Breast epithelium (tissue), 4 donors: ENCODE data around the gene MNX1. TPM values are rescaled to one million over a fixed set of nuclear protein-coding genes. Genes with fewer than 3 reads are reported as not detected.

Source experiments
- DNase-seq, 2 donors: peaks; one replicate each; pipeline ENCODE4 v3.0.0-alpha.2; 2019; ENCODE audit warnings: low spot score in 2 of 2
- H3K27ac ChIP-seq, 2 donors: fragments of 200-600 bp; sonication (generic) in 1 of 2; one replicate each; pipeline ENCODE4 v1.5.1; 2016 to 2019; ENCODE audit warnings: mild to moderate bottlenecking in 1 of 2
- H3K27me3 ChIP-seq, 2 donors: fragments of 200-600 bp; sonication (generic) in 1 of 2; one replicate each; pipeline versions ENCODE4 v1.5.1 to v1.6.0; 2017 to 2019; ENCODE audit warnings: control low read depth in 1 of 2, mild to moderate bottlenecking in 1 of 2
- H3K36me3 ChIP-seq: fragments of 200-600 bp; one replicate; pipeline ENCODE4 v1.5.1; 2019
- H3K4me1 ChIP-seq, 2 donors: fragments of 200-600 bp; sonication (generic); one replicate each; pipeline ENCODE4 v1.5.1; 2016 to 2019; ENCODE audit warnings: control low read depth in 1 of 2
- H3K4me3 ChIP-seq, 3 donors: fragments of 200-600 bp; sonication (generic); 1 replicate in 2 of 3; 2 replicates in 1 of 3; pipeline ENCODE4 v1.5.1; 2016 to 2019; ENCODE audit warnings: mild to moderate bottlenecking in 3 of 3, moderate library complexity in 2 of 3
- H3K9me3 ChIP-seq, 2 donors: fragments of 200-600 bp; sonication (generic) in 1 of 2; one replicate each; pipeline ENCODE4 v1.5.1; 2016 to 2019; ENCODE audit warnings: control low read depth in 1 of 2
- POLR2A ChIP-seq: fragments of 450-650 bp; IDR thresholded peaks from one replicate; pipeline ENCODE4 v1.6.1; 2016; ENCODE audit warnings: antibody characterized with exemption, mild to moderate bottlenecking, moderate library complexity
- POLR2AphosphoS5 ChIP-seq, 3 donors: sonication (generic); formaldehyde crosslinking; IDR thresholded peaks; one replicate each; pipeline ENCODE4 v1.6.1; 2017; ENCODE audit warnings: antibody characterized with exemption in 3 of 3
- intact Hi-C: fragments of 100-400 bp; cut with DNase I; formaldehyde crosslinking; loops from one replicate; pipeline ENCODE4 v1.15.1; 2023; ENCODE audit warnings: low total_unique reads
- total RNA-seq, 3 donors: library from RNA; depleted of rRNA; stranded (reverse); fragments of >200 nt; gene quantifications; one replicate each; pipeline ENCODE4 v1.1.0, GENCODE V29; 2016
- TF ChIP-seq, protein P1 (sequence below), 3 donors: fragments of 450-650 bp; IDR thresholded peaks; one replicate each; pipeline ENCODE4 v1.5.1; 2016 to 2017; ENCODE audit warnings: antibody characterized with exemption in 3 of 3, mild to moderate bottlenecking in 3 of 3, moderate library complexity in 3 of 3

The MNX1 gene
- total RNA-seq, 3 donors from 2014 or later: 0.15 to 0.33 TPM; not detected in 1

DNA sequence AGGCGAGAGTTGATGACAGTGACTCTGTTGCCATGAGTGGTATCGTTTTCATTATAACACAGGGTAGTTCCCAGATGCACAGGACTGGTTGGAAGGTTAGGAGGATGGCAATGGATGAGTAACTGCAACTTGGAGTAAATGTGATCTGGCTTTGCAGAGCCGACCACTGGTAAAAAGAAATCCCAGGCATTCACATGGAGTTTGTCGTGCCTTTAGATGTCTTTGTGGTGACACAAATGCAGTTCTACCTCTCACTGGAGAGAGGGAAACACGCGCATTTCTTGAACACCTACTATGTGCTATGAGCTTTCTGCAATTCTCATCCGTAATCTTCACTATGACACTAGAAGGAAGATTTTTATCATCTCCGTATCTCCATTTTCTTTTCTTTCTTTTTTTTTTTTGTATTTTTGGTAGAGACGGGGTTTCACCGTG, 1.7 kb upstream of the MNX1 start:
- Histone ChIP-seq H3K4me3 (no peak overlapping the region), H3K9me3 (no peaks in the 10 kb centered on the region), H3K27ac (no peak overlapping the region), H3K36me3 (no peaks in the 10 kb centered on the region), H3K4me1 (no peaks in the 10 kb centered on the region), H3K27me3 (peaks cover 0 to 91% of the 10 kb centered on the region in 2 donors)
- intact Hi-C loops: no loop called here
- TF ChIP-seq POLR2A (no peak), POLR2AphosphoS5 (IDR thresholded peaks at IDR 0.05) (no peak)
- TF ChIP-seq, protein P1, sequence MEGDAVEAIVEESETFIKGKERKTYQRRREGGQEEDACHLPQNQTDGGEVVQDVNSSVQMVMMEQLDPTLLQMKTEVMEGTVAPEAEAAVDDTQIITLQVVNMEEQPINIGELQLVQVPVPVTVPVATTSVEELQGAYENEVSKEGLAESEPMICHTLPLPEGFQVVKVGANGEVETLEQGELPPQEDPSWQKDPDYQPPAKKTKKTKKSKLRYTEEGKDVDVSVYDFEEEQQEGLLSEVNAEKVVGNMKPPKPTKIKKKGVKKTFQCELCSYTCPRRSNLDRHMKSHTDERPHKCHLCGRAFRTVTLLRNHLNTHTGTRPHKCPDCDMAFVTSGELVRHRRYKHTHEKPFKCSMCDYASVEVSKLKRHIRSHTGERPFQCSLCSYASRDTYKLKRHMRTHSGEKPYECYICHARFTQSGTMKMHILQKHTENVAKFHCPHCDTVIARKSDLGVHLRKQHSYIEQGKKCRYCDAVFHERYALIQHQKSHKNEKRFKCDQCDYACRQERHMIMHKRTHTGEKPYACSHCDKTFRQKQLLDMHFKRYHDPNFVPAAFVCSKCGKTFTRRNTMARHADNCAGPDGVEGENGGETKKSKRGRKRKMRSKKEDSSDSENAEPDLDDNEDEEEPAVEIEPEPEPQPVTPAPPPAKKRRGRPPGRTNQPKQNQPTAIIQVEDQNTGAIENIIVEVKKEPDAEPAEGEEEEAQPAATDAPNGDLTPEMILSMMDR (IDR thresholded peaks at IDR 0.05): no peak
- no peak for DNase-seq

- H3K36me3 ChIP-seq: no peaks in the 10 kb centered on the region
- H3K4me1 ChIP-seq: no peaks in the 10 kb centered on the region
- DNase-seq: no peak
- TF ChIP-seq POLR2AphosphoS5 (IDR thresholded peaks at IDR 0.05) (no peak), POLR2A (no peak)
- TF ChIP-seq, protein P1 (IDR thresholded peaks at IDR 0.05): no peak
- peak overlapping the region in 2 of 3 donors; percentile 65 to 77 for H3K4me3 ChIP-seq
- no peak overlapping the region for H3K27ac ChIP-seq
- H3K27me3 ChIP-seq: peaks cover 0 to 91% of the 10 kb centered on the region in 2 donors
- no peaks in the 10 kb centered on the region for H3K9me3 ChIP-seq
- intact Hi-C loops: no loop called here
These were observed 1.1 kb upstream of the MNX1 start for GRCh38 chr7:157011333-157012112.

DNA sequence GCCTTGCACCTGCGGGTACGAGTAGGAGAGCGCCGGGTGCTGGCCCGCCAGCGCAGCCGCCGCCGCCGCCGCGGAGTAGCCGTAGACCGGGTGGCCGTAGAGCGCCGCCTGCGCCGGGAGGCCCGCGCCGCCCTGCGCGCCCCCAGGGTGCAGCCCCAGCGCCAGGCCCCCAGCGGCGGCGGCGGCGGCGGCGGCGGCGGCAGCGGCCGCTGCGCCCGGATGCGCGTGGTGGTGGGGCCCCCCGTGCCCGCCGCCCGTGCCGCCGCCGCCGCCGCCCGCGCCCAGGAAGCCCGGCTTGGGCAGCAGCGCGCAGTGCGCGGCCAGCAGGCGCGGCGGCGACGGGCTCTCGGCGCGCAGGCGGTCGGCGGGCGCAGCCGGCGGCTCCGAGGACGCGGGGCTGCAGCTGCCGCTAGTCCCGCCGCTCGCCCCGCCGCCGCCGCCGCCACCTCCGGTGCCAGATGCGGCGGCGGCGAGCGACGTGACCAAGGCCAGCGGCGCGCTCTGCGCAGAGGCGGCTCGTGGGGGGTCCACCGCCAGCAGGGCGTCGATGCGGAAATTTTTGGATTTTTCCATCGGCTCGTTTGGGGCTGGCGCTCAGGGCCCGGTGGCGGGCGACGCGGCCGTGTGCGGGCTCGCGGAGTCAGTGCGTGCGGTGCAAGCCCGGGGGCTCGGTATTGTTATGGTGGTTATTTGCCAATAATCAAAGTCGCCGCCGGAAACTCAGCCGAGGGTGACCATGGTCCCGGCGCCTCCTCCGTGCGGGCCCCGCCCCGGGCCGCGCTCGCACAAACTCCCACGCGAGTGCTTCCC, 480 bp downstream of the MNX1 start:
- Histone ChIP-seq H3K9me3 (no peaks in the 10 kb centered on the region), H3K36me3 (no peaks in the 10 kb centered on the region), H3K4me1 (peaks cover 0 to 5% of the 10 kb centered on the region in 2 donors), H3K27ac (no peak overlapping the region), H3K4me3 (peak overlapping the region; percentile 23 to 77 (median 65)), H3K27me3 (peaks cover 0 to 91% of the 10 kb centered on the region in 2 donors)
- TF ChIP-seq, protein P1 (IDR thresholded peaks at IDR 0.05): no peak
- TF ChIP-seq POLR2AphosphoS5 (IDR thresholded peaks at IDR 0.05) (no peak), POLR2A (no peak)
- DNase-seq: no peak
- intact Hi-C loops: no loop called here

DNA sequence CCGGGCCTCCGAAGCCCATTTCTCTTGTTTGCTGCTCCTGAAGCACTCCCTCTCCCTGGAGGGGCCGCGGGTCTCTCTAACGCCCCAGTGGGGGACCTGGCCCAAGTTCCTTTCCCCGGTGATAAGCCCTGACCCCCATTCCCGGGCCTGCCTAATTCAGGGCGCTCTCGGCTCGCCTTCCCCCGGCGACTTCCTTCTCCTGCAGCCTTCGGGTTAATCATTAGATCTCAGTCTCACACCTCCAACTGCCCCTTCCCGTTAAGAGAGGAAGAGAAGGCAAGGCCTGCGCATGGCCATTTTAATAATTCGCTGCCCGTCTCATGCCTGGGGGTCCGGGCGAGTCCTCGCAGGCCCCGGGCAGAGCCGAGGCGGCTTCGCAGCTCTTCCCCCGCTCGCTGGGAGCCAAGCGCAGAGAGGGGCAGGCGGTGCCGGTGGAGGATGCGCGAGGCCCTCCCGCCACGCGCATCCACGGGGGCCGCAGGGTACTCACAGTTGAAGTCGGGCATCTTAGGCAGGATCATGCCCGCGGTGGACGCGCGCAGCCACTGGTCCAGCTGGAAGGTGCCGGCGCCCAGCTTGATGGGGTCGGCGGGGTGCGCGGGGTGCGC, 1.2 kb downstream of the MNX1 start:
- no peak overlapping the region for H3K27ac ChIP-seq

More for the DNA sequence above, 1.2 kb downstream of the MNX1 start:
- H3K4me1 ChIP-seq: peaks cover 3 to 5% of the 10 kb centered on the region in 2 donors
- H3K4me3 ChIP-seq: peak overlapping the region in 2 of 3 donors; percentile 39 to 59
- peaks cover 0 to 91% of the 10 kb centered on the region in 2 donors for H3K27me3 ChIP-seq
- no peak for DNase-seq
- no peaks in the 10 kb centered on the region for H3K9me3 ChIP-seq
- intact Hi-C loops: no loop called here
- H3K36me3 ChIP-seq: no peaks in the 10 kb centered on the region
- TF ChIP-seq, protein P1 (IDR thresholded peaks at IDR 0.05): no peak
- no peak for TF ChIP-seq POLR2A
- TF ChIP-seq POLR2AphosphoS5 (IDR thresholded peaks at IDR 0.05): no peak
